GM23338 (cell line): ENCODE measurements around the gene WASF2. TPM values are rescaled to one million over a fixed set of nuclear protein-coding genes. Genes with fewer than 3 reads are reported as not detected.

Experiments used
- ATAC-seq: fragments of 200-7000 bp; cut with Tn5 transposase; 3 replicates; pipeline ENCODE4 v1.9.1; 2020
- DNase-seq: peaks from one replicate; pipeline ENCODE4 v3.0.0-alpha.2; 2015; ENCODE audit warnings: low spot score
- H2AFZ ChIP-seq: fragments of 200-600 bp; sonication (generic); 2 replicates; pipeline ENCODE4 v1.8.0; 2016; ENCODE audit warnings: antibody characterized with exemption, mild to moderate bottlenecking, moderate library complexity
- H3F3A ChIP-seq: fragments of 200-600 bp; sonication (generic); replicated peaks from 2 replicates; pipeline ENCODE4 v1.8.0; 2017; ENCODE audit warnings: antibody characterized with exemption, mixed run types, low read depth
- H3K27ac ChIP-seq: fragments of 200-600 bp; sonication (generic); 2 replicates; pipeline ENCODE4 v1.6.1; 2016; ENCODE audit warnings: low read depth
- H3K27me3 ChIP-seq: fragments of 200-600 bp; sonication (generic); 2 replicates; pipeline ENCODE4 v1.8.0; 2016; ENCODE audit warnings: mild to moderate bottlenecking, mixed run types, moderate library complexity; ENCODE audit not compliant: insufficient read depth
- H3K36me3 ChIP-seq: fragments of 200-600 bp; sonication (generic); 2 replicates; pipeline ENCODE4 v1.8.0; 2016; ENCODE audit warnings: mild to moderate bottlenecking; ENCODE audit not compliant: insufficient read depth
- H3K4me1 ChIP-seq: fragments of 200-600 bp; sonication (generic); 2 replicates; pipeline ENCODE4 v1.8.0; 2016; ENCODE audit warnings: mild to moderate bottlenecking, moderate library complexity; ENCODE audit not compliant: insufficient read depth
- H3K4me2 ChIP-seq: fragments of 200-600 bp; sonication (generic); 2 replicates; pipeline ENCODE4 v1.7.1; 2017; ENCODE audit warnings: mixed run types
- H3K4me3 ChIP-seq: fragments of 200-600 bp; sonication (generic); 2 replicates; pipeline ENCODE4 v1.6.1; 2016; ENCODE audit warnings: mixed run types
- H3K79me2 ChIP-seq: fragments of 200-600 bp; sonication (generic); replicated peaks from 2 replicates; pipeline ENCODE4 v1.8.0; 2017; ENCODE audit warnings: mild to moderate bottlenecking; ENCODE audit not compliant: insufficient read depth
- H3K9me2 ChIP-seq: fragments of 200-600 bp; sonication (generic); 2 replicates; pipeline ENCODE4 v1.8.0; 2017; ENCODE audit not compliant: insufficient read depth
- H4K20me1 ChIP-seq: fragments of 200-600 bp; sonication (generic); replicated peaks from 2 replicates; pipeline ENCODE4 v1.8.0; 2017; ENCODE audit warnings: mild to moderate bottlenecking; ENCODE audit not compliant: insufficient read depth
- H3K27ac Mint-ChIP-seq: 2 replicates; pipeline ENCODE4 v1.8.0; 2020; ENCODE audit warnings: inconsistent platforms, mild to moderate bottlenecking, moderate library complexity, mixed read lengths
- H3K27me3 Mint-ChIP-seq: 3 replicates; pipeline ENCODE4 v1.8.0; 2022; ENCODE audit warnings: low read depth, mild to moderate bottlenecking, moderate library complexity, mixed read lengths, inconsistent platforms; ENCODE audit not compliant: insufficient read depth, poor library complexity
- H3K36me3 Mint-ChIP-seq: 3 replicates; pipeline ENCODE4 v1.8.0; 2021; ENCODE audit warnings: low read depth, mild to moderate bottlenecking, inconsistent platforms, moderate library complexity, mixed read lengths
- H3K4me1 Mint-ChIP-seq: 3 replicates; pipeline ENCODE4 v1.8.0; 2020; ENCODE audit warnings: mild to moderate bottlenecking, inconsistent platforms, mixed read lengths
- H3K4me3 Mint-ChIP-seq: 3 replicates; pipeline ENCODE4 v1.8.0; 2021; ENCODE audit warnings: moderate library complexity, mild to moderate bottlenecking, inconsistent platforms, mixed read lengths
- H3K9me3 Mint-ChIP-seq: 3 replicates; pipeline ENCODE4 v1.8.0; 2020; ENCODE audit warnings: moderate library complexity, mild to moderate bottlenecking, inconsistent platforms, mixed read lengths
- CTCF ChIP-seq, 2 experiments: fragments of 200-600 bp in 1 of 2; sonication (generic) in 1 of 2; conservative IDR thresholded peaks; 2 replicates each; pipeline versions ENCODE4 v1.5.1 to v1.6.1; 2016 to 2017; ENCODE audit warnings: antibody characterized with exemption in 2 of 2, low read depth in 2 of 2, mild to moderate bottlenecking in 2 of 2, moderate library complexity in 1 of 2
- ETS1 ChIP-seq: IDR thresholded peaks from 2 replicates; pipeline ENCODE4 v1.6.1; 2016; ENCODE audit warnings: antibody characterized with exemption
- JUNB ChIP-seq: IDR thresholded peaks from one replicate; pipeline ENCODE4 v1.6.1; 2016; ENCODE audit warnings: antibody characterized with exemption; ENCODE audit not compliant: unreplicated experiment
- polyA plus RNA-seq: library from polyadenylated mRNA; unstranded; fragments of >200 nt; fragmentation: Nextera tagmentation; extraction: Ambion mirVana; gene quantifications from 2 replicates; pipeline ENCODE4 v1.2.1, GENCODE V29; 2016
- total RNA-seq: library from RNA; depleted of rRNA; stranded (reverse); fragments of >200 nt; shearing (Covaris generic); gene quantifications from 2 replicates; pipeline ENCODE4 v1.2.3, GENCODE V29; 2014

The WASF2 gene
- total and polyA plus RNA-seq, 2 experiments from 2014 or later: 40.9 to 95.6 TPM

- Mint-ChIP-seq H3K9me3 (no peaks in the 10 kb centered on the region), H3K4me3 (no peak overlapping the region), H3K27me3 (no peaks in the 10 kb centered on the region), H3K27ac (no peak overlapping the region), H3K4me1 (peaks cover 12% of the 10 kb centered on the region), H3K36me3 (no peaks in the 10 kb centered on the region)
- H3K4me2 ChIP-seq: no peak overlapping the region
- H2AFZ ChIP-seq: 0 out of 2 replicates have a peak overlapping the region, but pooled peaks have one; percentile 18
- H3K27ac ChIP-seq: no peak overlapping the region
- no peaks in the 10 kb centered on the region for H4K20me1 ChIP-seq
- no peak for ATAC-seq
- no peaks in the 10 kb centered on the region for H3K36me3 ChIP-seq
- H3F3A ChIP-seq: peaks cover 8% of the 10 kb centered on the region; the same call in 1 of the 2 replicates
- H3K79me2 ChIP-seq: no peaks in the 10 kb centered on the region
- H3K4me1 ChIP-seq: peaks cover 7% of the 10 kb centered on the region
- TF ChIP-seq CTCF (conservative IDR thresholded peaks at IDR 0.05; ENCODE audit: low read depth in 2 of 2) (0 out of 4 replicates have a peak, but pooled peaks of 1 of the 2 experiments have one; percentile 5), JUNB (no peak)
- H3K4me3 ChIP-seq: no peak overlapping the region
- no peaks in the 10 kb centered on the region for H3K9me2 ChIP-seq
- H3K27me3 ChIP-seq: no peaks in the 10 kb centered on the region
- DNase-seq: no peak
These were observed 117.8 kb downstream of the WASF2 start for GRCh38 chr1:27372022-27372807.

GRCh38 chr1:27368869-27369582 is 120.9 kb downstream of the WASF2 start:
- H3K4me3 Mint-ChIP-seq: peak overlapping the region; percentile 48; the same call in 1 of the 3 replicates
- Histone ChIP-seq H3K27ac (no peak overlapping the region), H3K4me1 (peaks cover 16% of the 10 kb centered on the region), H3K4me3 (no peak overlapping the region), H3K9me2 (no peaks in the 10 kb centered on the region), H3K36me3 (no peaks in the 10 kb centered on the region), H3F3A (peaks cover 17% of the 10 kb centered on the region; the same call in 1 of the 2 replicates), H3K4me2 (no peak overlapping the region), H2AFZ (no peak overlapping the region), H3K27me3 (no peaks in the 10 kb centered on the region), H3K79me2 (no peaks in the 10 kb centered on the region), H4K20me1 (no peaks in the 10 kb centered on the region)
- peaks cover 26% of the 10 kb centered on the region for H3K4me1 Mint-ChIP-seq
- H3K27me3 Mint-ChIP-seq: peaks cover 9% of the 10 kb centered on the region
- H3K9me3 Mint-ChIP-seq: no peaks in the 10 kb centered on the region
- H3K36me3 Mint-ChIP-seq: no peaks in the 10 kb centered on the region
- no peak overlapping the region for H3K27ac Mint-ChIP-seq
- DNase-seq (peak; percentile 51), ATAC-seq (no peak)
- TF ChIP-seq CTCF (conservative IDR thresholded peaks at IDR 0.05; ENCODE audit: low read depth in 2 of 2): peak; percentile 42 to 52
- TF ChIP-seq ETS1: no peak
